ENCODE data around the gene ARF3.

GRCh38 chr12:48968467-48968866 lies 11.2 kb upstream of the ARF3 start:
- no peak for TF ChIP-seq POLR2AphosphoS5 (IDR thresholded peaks at IDR 0.05; ENCODE audit: borderline replicate concordance, low read depth, low read length)
- no peak for TF ChIP-seq EZH2 (IDR thresholded peaks at IDR 0.05)

All from SK-N-MC (cell line).